PFSK-1 (cell line): Measurements from ENCODE around the gene CLDN6.

ENCODE experiments used
- FOXP2 ChIP-seq: optimal IDR thresholded peaks from 2 replicates; pipeline ENCODE3; 2011; ENCODE audit warnings: borderline replicate concordance, control low read depth, inconsistent platforms; ENCODE audit not compliant: insufficient read depth; ENCODE audit errors: extremely low read length, extremely low read depth
- POLR2AphosphoS5 ChIP-seq: IDR thresholded peaks from 2 replicates; pipeline ENCODE4 v1.6.1; 2012; ENCODE audit warnings: low read depth, mild to moderate bottlenecking, control low read depth, low read length, moderate library complexity
- REST ChIP-seq, 2 experiments: IDR thresholded peaks; 2 replicates each; pipeline versions ENCODE4 v1.6.1 to v1.8.0; 2011 to 2012; ENCODE audit warnings: low read depth in 2 of 2, low read length in 2 of 2, control low read depth in 1 of 2, inconsistent platforms in 1 of 2, mild to moderate bottlenecking in 1 of 2, moderate library complexity in 1 of 2; ENCODE audit not compliant: insufficient read depth in 1 of 2
- SIN3A ChIP-seq: IDR thresholded peaks from 2 replicates; pipeline ENCODE4 v1.6.1; 2012; ENCODE audit warnings: mild to moderate bottlenecking, low read length, moderate library complexity, borderline replicate concordance; ENCODE audit not compliant: insufficient read depth
- TAF1 ChIP-seq: IDR thresholded peaks from 2 replicates; pipeline ENCODE4 v1.6.1; 2012; ENCODE audit warnings: low read length, control low read depth, borderline replicate concordance; ENCODE audit not compliant: insufficient read depth

CLDN6 gene

GRCh38 chr16:3038896-3039295 lies 20.9 kb upstream of the CLDN6 start:
- TF ChIP-seq REST (IDR thresholded peaks at IDR 0.05; ENCODE audit: insufficient read depth in 1 of 2, low read depth in 2 of 2, low read length in 2 of 2) (no peak), SIN3A (no peak), TAF1 (no peak), POLR2AphosphoS5 (no peak), FOXP2 (no peak)

GRCh38 chr16:3038256-3038655 lies 20.3 kb upstream of the CLDN6 start:
- TF ChIP-seq TAF1: no peak
- TF ChIP-seq POLR2AphosphoS5: no peak
- TF ChIP-seq SIN3A: no peak
- TF ChIP-seq REST (IDR thresholded peaks at IDR 0.05; ENCODE audit: insufficient read depth in 1 of 2, low read depth in 2 of 2, low read length in 2 of 2): no peak
- no peak for TF ChIP-seq FOXP2

- TF ChIP-seq SIN3A: no peak
Measured at GRCh38 chr16:3036726-3037315, 18.8 kb upstream of the CLDN6 start, which contains the start of gene BICDL2. Gene BICDL2 (minus strand): TSS chr16:3036944. CDS start chr16:3035496, 1,448 bp downstream.

DNA sequence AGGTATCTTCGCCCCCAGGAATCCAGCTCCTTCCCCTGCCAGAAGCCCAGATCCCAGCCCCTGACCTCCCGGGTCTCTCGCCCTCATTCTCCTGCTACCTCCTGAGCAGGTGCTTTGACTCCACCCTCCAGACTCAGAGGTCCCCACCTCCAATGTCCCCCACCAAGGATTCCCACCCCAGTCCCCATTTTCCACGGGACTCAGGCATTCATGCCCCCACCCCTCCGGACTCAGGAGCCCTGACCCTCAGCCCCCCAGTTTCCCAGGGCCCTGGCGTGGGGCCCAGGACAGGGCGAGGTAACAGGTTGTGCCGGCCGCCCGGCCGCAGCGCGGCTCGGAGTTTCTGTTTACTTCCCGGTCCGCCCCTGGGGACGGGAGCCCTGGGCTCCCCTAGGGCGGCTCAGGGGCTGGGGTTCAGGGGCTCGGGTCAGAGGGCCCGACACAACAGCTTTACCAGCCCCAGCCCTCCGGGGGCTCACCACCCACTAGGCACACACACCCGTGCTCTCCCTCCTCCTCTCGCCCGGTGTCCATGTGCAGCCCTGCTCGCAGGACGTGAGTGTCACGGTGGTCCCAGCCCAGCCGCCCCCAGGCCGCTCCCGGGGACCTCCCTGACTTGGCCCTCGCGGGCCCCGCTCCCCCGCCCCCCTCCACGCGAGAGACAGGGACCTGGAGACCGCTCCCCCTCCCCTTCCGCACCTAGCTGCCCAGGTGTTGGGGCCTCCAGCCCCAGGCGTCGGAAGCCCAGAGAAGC lies 18.2 kb upstream of the CLDN6 start:
- TF ChIP-seq POLR2AphosphoS5 (no peak), REST (IDR thresholded peaks at IDR 0.05; ENCODE audit: insufficient read depth in 1 of 2, low read depth in 2 of 2, low read length in 2 of 2) (no peak), FOXP2 (no peak), TAF1 (no peak), SIN3A (no peak)

- TF ChIP-seq TAF1 (no peak), SIN3A (no peak), REST (IDR thresholded peaks at IDR 0.05; ENCODE audit: insufficient read depth in 1 of 2, low read depth in 2 of 2, low read length in 2 of 2) (no peak), FOXP2 (no peak), POLR2AphosphoS5 (no peak)
Measured at GRCh38 chr16:3035289-3035971, 17.4 kb upstream of the CLDN6 start.
